Measurements from ENCODE around the gene CHRNA10.
A peak's percentile ranks its signal among the peaks of the same experiment; 100 is the strongest.

The CHRNA10 gene, protein sequence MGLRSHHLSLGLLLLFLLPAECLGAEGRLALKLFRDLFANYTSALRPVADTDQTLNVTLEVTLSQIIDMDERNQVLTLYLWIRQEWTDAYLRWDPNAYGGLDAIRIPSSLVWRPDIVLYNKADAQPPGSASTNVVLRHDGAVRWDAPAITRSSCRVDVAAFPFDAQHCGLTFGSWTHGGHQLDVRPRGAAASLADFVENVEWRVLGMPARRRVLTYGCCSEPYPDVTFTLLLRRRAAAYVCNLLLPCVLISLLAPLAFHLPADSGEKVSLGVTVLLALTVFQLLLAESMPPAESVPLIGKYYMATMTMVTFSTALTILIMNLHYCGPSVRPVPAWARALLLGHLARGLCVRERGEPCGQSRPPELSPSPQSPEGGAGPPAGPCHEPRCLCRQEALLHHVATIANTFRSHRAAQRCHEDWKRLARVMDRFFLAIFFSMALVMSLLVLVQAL

DNA sequence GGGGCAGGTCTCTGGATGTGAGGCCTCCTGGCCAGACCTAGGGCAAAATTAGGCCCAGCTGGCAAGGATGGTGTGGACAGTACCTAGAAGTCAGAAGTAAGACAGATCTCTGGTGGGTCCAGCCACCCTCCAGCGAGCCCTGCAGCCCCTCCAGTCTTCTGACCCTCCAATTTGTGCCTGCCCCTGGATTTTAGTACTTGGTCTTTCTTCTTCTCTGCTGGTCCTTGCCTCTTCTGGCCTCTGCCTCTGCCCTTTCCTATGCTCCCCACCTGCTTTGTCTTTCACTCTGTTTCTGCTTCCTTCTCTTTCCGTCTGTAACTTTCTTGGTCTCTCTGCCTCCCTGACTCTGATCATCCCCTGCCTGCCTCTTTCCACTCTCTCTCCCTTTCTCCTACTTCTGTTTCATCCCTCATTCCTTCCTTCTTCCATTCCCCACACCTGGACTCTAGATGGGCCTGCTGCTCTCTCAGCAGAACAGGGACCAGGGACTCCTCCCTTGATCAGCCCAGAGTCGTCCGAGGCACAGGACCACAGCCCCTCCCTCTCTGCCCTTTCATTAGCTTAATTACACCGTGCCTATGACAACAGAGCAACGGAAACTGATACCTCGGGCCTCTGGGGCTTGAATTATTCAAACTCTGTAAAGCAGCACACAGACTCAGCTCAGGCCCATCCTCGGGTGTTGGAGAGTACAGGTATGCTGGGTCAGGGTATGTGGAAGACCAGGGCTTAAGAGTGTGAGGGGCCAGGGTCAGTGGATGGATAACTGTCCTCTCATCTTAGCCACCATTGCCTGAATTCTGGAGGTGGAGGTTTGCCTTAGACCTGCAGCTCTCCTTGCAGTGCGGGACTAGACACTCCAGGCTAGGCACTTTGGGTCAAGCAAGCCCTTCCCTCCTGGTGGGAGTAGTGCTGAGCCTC is at the start of gene CHRNA10:
CHRNA10 (minus strand) TSS at position 51 of the 921 bp plus-strand sequence. CDS start 72 bp downstream, outside the sequence.
- peak; percentile 7 to 17 for DNase-seq

DNA sequence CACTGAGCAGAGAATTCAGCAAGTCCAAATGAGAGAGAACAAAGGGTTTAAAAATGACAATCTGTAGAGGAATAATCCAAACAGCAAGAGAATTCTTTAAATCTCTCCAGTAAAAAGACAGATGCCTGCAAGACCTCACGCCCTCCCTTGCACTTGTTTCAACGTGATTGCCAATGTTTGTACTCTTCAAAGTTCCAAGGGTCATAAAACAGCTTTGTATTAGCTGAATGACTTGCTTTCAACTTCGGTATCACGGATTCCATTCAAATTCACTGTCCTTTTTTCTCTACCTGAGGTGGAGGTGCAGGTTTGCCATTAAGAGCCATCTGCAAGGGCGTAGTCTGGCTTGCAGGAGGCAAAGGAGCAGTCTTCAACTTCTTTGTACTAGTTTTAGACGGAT is 41.1 kb upstream of the CHRNA10 start:
- no peak for DNase-seq

DNA sequence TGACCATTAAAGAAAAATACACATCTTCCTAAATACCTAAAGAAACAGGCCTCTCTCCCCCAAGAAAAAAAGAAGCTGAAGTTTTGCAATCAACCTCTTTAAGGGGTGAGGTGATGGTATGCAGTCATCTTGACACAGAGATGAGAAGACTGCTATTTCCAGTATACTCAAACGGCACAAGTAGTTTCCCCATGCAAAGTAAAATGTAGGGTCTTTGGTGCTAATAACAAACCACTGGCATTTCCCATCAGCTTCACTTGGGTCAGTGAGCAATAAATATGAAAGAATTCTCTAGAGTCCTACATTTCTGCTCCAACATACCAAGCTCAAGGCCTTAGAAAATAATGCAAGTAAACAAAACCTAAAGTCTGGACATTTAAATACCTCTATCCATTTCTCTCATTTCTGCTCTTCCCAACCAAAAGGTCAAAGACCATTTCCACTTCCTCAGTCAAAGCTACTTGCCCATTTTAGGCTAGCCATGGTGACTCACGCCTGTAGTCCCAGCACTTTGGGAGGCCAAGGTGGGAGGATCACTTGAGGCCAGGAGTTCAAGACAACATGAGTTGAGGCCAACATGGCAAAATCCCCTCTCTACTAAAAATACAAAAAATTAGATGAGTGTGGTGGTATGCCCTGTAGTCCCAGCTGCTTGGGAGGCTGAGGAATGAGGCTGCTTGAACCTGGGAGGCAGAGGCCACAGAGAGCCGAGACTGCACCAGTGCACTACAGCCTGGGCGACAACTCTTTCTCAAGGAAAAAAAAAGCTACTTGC is 39.5 kb upstream of the CHRNA10 start:
- no peak for DNase-seq

DNA sequence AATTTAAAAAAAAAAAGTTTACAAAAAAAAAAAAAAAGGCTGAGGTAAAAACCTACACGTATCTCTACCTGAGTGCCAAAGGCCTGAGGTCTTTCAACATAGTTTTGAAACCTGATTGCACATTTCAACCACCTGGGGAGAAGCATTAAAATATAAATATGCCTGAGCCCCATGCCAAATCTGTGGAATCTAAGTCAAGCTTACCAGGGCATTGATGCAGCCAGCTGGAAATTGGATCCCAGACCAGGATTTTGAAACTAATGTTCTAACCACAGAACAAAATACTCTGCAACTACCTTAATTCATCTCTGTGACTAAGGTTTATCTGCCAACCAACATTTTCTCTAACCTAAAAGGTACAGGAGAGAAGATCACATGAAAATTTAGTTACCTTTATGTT is 38.8 kb upstream of the CHRNA10 start:
- DNase-seq, result no peak

DNA sequence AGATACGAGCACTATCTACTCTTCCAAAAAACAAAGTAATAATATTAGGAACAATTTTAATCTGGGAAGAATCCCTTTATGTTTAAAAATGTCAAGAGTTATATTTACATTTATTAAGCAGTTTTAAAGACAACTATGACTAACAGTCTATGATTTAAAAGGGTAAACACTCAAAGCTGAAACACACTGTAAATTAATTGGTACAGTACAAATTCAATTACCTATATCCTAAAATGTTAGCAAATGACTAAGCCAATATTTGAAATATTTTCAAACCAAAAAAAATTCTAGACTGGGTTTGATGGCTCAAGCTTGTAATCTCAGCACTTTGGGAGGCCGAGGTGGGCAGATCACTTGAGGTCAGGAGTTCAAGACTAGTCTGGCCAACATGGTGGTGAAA is 36.0 kb upstream of the CHRNA10 start:
- DNase-seq, result no peak

DNA sequence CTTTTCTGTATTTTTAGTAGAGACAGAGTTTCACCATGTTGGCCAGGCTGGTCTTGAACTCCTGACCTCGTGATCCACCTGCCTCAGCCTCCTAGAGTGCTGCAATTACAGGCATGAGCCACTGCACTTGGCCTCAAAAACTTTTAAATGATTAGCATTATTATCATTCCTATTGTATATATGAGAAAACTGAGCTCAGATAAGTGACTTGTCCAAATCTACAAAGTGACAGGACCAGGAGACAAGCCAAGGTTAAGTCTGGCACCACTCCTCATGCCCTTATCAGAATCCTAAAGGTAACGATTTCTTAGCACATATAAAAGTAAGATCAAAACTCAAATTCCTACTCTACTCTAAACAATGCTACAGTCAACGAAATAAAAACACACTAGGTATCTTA is 32.2 kb upstream of the CHRNA10 start:
- no peak for DNase-seq

DNA sequence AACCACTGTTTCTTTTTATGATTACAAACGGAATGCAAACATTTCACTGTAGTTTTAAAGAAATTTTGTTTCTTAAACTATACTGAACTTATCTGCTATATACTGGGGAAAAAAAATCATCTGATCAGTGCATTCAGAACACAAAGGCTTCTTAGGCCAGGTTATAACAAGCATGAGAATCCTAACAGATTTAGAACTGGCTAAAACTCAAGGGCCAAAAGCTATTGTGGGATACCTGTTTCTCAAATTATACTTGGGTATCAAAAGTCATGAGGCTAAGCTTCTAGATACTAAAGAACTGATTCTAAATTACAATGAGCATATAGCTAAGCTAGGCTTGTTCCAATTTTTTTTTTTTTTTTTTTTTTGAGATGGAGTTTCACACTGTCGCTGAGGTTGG is 29.7 kb upstream of the CHRNA10 start:
- DNase-seq, result no peak

DNA sequence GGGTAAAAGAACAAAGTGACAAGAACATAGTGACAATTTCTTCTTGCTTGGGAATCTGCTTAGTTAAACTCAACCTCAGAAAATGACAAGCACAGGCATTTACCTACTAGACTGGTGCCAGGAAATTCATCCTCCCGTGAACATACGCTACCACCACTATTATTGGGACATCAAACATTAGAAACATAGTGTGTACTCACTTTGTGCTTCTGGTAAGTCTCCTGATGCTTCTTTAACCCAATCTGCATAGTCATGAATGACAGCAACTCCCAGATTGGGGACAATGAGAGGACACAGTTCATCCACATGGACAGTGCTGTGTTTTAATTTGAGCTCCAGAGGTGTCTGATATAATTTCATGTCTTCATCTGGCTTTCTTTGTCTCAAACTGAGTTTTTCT is 29.2 kb upstream of the CHRNA10 start:
- no peak for DNase-seq

DNA sequence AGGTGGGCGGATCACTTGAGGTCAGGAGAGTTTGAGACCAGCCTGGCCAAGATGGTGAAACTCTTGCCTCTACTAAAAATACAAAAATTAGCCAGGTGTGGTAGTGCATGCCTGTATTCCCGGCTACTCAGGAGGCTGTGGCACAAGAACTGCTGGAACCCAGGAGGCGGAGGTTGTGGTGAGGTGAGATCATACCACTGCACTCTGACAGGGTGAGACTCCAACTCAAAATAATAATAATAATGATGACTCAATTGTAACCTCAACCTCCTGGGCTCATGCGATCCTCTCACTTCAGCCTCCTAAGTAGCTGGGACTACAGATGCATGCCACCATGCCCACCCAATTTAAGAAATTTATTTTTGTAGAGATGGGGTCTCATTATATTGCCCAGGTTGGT is 15.6 kb upstream of the CHRNA10 start:
- DNase-seq, result no peak

DNA sequence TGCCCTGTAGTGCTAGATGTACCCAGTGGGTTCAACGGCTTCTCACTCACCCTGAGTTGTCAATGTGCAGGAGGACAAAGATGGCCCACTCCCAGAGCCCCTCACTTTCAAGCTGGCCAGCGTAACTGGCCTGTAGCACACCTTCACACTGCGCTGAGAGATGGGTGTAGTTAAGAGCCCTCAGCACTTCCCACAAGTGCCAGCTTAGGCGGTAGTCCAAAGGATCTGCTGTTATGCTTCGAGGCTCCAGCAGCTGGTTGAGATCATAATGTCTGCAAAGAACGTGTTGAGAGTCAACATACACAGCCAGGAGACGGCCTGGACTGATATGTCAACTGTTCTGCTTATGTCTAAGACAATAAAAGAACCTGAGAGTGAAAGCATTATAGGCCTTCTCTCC is 14.7 kb upstream of the CHRNA10 start:
- DNase-seq, result no peak

DNA sequence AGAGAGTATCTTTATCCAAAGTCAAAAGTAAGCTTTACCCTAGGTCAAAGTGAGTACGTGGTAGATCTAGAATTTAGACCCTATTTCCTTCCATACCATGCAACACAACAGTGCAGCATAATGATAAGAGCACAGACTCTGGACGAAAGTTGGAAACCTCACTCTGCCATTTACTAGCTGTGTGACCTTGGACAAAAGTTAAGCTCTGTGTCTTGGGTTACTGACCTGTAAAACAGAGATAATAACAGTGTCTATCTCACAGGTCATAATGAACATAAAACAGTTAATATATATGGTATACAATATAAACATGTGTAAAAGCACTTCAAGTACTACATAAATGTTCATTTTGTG is 13.6 kb upstream of the CHRNA10 start:
- DNase-seq, result no peak

DNA sequence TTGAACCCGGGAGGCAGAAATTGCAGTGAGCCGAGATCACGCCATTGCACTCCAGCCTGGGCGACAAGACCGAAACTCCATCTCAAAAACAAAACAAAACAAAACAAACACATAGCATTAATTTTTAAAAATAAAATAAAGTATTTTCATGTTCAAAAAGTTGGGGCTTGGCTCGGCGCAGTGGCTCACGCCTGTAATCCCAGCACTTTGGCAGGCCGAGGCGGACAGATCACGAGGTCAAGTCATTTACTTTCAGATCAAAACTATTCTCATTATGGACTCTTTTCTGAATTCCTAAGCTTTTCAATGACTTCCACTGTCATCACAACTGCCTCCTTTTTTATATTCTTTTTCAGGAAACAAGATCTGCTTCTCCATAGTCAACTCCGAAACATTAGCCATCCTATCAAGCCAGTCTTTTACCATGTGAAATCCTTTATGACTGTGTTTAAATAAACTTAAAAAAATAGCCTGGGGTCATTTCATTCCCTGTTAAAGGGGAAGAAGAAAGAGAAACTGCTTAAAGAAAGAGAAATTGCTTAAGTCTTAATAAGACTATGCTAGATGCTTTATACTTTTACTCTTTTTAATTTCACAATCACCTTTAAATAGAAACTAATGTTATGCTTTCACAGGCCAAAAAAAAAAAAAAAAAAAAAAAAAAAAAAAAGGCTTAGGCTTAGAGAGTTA is 13.1 kb upstream of the CHRNA10 start:
- no peak for DNase-seq

DNA sequence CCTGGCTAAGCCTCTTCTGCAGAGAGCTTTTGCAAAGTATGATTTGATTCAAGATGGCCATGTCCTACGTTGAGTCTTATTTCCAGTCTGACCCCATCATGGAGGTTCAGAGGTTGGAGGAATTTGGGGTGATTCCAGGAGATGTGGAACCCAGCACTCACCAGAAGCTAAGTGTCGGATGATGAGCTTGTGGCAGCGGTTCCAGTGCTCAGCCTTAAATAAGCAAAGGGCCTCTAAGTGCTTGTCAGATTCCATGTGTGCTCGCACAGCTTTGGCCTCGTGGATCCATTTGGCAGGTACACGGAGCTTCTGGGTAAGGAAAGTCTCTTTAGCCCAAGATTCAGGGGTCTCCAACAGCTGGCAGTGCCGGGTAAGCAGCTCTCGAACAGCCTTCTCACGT is 11.9 kb upstream of the CHRNA10 start:
- DNase-seq, result no peak

DNA sequence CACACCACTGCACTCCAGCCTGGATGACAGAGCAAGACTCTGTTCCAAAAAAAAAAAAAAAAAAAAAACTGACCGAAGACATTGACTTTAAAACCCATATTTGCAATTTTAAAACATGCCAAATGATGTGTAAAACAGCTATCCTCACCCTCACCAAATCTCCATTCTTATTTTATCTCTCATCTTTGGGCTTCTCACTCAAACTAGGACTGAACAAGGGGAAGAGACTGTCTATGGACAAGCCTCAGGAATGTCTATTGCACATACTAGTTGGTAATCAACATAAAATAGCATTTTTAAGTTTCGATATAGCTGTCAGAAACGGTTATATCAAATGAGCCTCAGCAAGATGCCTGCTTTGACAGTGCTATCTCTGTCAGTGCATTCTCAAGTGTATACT is 7.9 kb upstream of the CHRNA10 start:
- DNase-seq, result no peak

DNA sequence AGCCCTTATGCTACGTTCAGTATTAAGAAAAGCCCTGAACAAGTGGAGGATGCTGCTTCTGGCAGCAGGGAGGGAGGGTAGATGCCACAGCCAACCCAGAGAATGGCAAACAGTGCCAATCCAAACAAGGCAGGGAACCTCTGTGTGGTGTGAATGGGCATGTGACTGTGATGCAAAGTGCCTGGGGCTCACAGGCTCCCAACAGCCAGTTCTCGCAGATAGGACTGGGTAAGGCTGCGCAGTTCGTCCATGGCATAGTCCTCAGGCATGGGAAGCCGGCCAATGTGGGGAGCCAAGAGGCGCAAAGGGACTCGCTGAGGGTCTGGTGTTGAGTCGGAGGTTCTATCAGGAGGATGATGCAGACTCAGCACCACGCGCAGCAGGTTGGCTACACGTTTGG is 4.8 kb upstream of the CHRNA10 start:
- no peak for DNase-seq

DNA sequence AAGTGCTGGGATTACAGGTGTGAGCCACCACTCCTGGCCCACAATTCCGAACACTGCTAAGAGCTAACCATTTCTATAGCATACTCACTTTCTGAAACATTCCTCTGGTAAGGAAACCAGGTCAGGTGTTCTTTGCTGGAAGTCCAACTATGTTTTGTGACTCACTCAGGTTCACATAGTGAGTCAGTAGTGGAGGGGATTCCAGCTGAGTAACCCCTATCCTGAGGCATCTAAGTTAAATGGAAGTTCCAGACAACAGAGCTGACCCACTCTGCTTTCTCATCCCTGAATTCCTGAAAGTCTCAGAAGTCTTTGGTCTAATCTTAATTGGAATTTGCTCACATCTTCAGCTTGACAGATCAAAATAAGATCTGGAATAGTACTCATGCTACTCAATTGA is 3.0 kb upstream of the CHRNA10 start:
- no peak for DNase-seq

DNA sequence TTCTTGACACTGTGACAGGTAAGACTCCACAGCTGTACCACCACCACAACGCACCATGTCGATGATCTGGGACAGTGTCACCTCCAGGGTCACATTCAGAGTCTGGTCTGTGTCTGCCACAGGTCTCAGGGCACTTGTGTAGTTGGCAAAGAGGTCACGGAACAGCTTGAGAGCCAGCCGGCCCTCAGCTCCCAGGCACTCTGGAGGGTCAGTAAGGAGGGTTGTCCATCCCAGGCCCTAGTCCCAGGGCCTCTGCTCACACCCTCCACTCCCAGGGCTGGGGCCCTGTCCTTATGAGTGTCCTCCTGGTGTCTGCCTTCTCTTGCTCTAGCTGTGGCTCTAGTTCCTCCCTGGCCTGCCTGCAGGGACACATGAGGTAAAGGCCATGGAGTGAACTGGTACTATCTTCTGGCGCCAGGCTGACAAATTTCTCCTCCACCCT is 1.4 kb downstream of the CHRNA10 start:
- no peak for DNase-seq

DNA sequence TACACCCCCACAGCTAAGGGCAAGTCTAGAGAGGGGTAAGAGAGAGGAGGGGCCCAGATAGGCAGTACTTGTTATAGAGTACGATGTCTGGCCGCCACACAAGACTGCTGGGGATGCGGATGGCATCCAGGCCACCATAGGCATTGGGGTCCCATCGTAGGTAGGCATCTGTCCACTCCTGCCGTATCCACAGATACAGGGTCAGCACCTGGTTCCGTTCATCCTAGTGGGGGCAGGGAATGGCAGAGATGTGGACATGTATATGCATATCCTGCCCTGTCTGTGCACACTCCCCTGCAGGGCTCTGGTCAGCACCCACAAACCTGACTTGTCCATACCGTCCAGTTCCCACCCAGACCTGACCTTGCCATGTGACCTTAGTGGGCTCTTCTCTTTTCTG is 2.1 kb downstream of the CHRNA10 start:
- DNase-seq, result no peak

DNA sequence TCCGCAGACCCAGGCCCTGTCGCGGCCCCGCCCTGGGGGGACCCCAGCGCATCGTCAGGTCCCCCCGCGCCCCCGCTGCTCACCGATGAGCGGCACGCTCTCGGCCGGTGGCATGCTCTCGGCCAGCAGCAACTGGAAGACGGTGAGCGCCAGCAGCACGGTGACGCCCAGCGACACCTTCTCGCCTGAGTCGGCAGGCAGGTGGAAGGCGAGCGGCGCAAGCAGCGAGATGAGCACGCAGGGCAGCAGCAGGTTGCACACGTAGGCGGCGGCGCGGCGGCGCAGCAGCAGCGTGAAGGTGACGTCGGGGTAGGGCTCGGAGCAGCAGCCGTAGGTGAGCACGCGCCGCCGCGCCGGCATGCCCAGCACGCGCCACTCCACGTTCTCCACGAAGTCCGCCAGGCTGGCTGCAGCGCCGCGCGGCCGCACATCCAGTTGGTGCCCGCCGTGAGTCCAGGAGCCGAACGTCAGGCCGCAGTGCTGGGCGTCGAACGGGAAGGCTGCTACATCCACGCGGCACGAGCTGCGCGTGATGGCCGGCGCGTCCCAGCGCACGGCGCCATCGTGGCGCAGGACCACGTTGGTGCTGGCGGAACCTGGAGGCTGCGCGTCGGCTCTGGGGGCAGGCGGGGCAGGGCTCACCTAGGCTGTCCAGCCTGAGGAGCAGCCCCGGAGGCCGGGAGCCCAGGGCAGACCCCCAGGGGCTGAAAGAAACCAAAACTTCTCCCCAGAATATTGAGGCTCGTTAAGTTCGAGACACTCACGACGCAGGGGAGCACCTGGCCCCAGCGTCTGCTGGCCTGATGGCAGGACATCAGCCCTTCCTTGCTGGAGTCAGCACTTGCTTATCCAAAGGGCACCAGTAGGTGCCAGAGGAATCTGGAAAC is 3.8 kb downstream of the CHRNA10 start:
- DNase-seq, result no peak

DNA sequence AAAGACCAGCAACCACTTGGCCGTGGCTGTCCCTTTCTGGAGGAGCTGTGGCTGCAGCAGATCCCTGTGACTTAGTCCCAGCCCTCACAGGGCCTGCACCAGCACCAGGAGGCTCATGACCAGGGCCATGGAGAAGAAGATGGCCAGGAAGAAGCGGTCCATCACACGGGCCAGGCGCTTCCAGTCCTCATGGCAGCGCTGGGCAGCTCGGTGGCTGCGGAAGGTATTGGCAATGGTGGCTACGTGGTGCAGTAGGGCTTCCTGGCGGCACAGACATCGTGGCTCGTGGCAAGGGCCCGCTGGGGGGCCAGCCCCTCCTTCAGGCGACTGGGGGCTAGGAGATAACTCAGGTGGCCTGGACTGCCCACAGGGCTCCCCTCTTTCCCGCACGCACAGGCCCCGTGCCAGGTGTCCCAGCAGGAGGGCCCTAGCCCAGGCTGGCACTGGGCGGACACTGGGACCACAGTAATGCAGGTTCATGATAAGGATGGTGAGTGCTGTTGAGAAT is 5.1 kb downstream of the CHRNA10 start:
- DNase-seq, result no peak

DNA sequence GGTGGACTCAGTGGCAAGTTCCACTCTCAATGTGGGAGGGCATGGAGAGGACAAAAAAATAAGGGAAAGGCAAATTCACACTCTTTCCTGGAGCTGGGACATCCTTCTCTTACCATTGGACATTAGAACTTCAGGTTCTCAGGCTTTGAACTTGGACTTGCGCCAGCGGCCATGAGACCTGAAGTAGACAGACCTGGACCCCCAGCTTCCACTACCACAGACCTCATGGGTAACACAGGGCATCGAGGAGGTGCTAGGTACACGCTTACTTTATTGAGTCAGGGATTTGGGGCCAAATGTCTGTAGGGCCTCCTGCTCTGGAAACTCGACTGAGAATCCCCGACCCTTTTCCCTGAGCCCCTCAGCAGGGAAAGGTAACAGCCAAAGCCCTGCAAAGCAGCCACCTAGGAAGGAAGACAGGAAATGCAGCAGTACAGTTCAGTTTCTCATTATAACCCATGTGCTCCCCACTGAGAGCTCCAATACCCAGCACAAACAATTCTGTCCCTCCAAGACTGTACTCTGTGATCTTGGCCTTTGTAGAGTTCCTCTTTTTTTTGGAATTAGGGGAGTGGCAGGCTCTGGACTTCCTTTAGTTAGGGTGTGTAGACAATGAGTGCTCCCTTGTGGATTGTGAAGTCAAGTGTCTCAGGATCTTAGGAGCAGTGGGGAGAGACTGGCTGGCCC is 5.7 kb downstream of the CHRNA10 start:
- DNase-seq, result no peak

Measured in NCI-H2081 (cell line).